ENCODE measurements around the gene ATRNL1. TPM values are rescaled to one million over a fixed set of nuclear protein-coding genes. Genes with fewer than 3 reads are reported as not detected.

ATRNL1 gene
- total RNA-seq, 1 experiment from 2014 or later, result not detected

GRCh38 chr10:115953281-115953680, 860.1 kb downstream of the ATRNL1 start:
- no peaks in the 10 kb centered on the region for H3K27me3 ChIP-seq (replicated peaks; ENCODE audit: control insufficient read depth, insufficient read depth, low read length)
- H3K36me3 Mint-ChIP-seq (ENCODE audit: insufficient read depth, unreplicated experiment), result no peaks in the 10 kb centered on the region
- no peaks in the 10 kb centered on the region for H3K9me3 ChIP-seq
- H3K4me3 Mint-ChIP-seq (ENCODE audit: unreplicated experiment), result no peak overlapping the region
- no peak overlapping the region for H3K4me3 ChIP-seq (ENCODE audit: low read depth, low read length)
- POLR2A ChIA-PET, result no interaction called here
- peaks cover 3% of the 10 kb centered on the region; the same call in 1 of the 2 replicates for H3K4me1 ChIP-seq
- no TSS peak for BruUV-seq (replicated peaks)
- CTCF ChIA-PET, result no interaction called here
- no peaks in the 10 kb centered on the region for H3K27me3 Mint-ChIP-seq (ENCODE audit: insufficient read depth, unreplicated experiment)
- DNase-seq, result no peak
- peaks cover 11% of the 10 kb centered on the region for H3K4me1 Mint-ChIP-seq (ENCODE audit: low read depth, unreplicated experiment)
- no peaks in the 10 kb centered on the region for H3K9me3 Mint-ChIP-seq (ENCODE audit: unreplicated experiment)
- no peaks in the 10 kb centered on the region for H3K36me3 ChIP-seq (ENCODE audit: control insufficient read depth, insufficient read depth, low read length)
- intact Hi-C loops (cut with micrococcal nuclease; ENCODE audit: unreplicated experiment), result no loop called here
- no peak for TF ChIP-seq CTCF (IDR thresholded peaks at IDR 0.05; ENCODE audit: insufficient read depth in 1 of 2, low read depth in 1 of 2, low read length in 1 of 2, severe bottlenecking in 1 of 2, unreplicated experiment in 1 of 2)
- H3K27ac Mint-ChIP-seq (ENCODE audit: unreplicated experiment), result no peak overlapping the region

GRCh38 chr10:115953968-115954367, 860.8 kb downstream of the ATRNL1 start:
- Histone ChIP-seq H3K9me3 (no peaks in the 10 kb centered on the region), H3K4me3 (ENCODE audit: low read depth, low read length) (no peak overlapping the region), H3K27me3 (replicated peaks; ENCODE audit: control insufficient read depth, insufficient read depth, low read length) (no peaks in the 10 kb centered on the region), H3K4me1 (no peaks in the 10 kb centered on the region), H3K36me3 (ENCODE audit: control insufficient read depth, insufficient read depth, low read length) (no peaks in the 10 kb centered on the region)
- no peak for TF ChIP-seq CTCF (IDR thresholded peaks at IDR 0.05; ENCODE audit: insufficient read depth in 1 of 2, low read depth in 1 of 2, low read length in 1 of 2, severe bottlenecking in 1 of 2, unreplicated experiment in 1 of 2)
- Mint-ChIP-seq H3K4me3 (ENCODE audit: unreplicated experiment) (no peak overlapping the region), H3K9me3 (ENCODE audit: unreplicated experiment) (no peaks in the 10 kb centered on the region), H3K4me1 (ENCODE audit: low read depth, unreplicated experiment) (peaks cover 11% of the 10 kb centered on the region), H3K27ac (ENCODE audit: unreplicated experiment) (no peak overlapping the region), H3K27me3 (ENCODE audit: insufficient read depth, unreplicated experiment) (no peaks in the 10 kb centered on the region), H3K36me3 (ENCODE audit: insufficient read depth, unreplicated experiment) (no peaks in the 10 kb centered on the region)
- intact Hi-C loops (cut with micrococcal nuclease; ENCODE audit: unreplicated experiment), result no loop called here
- no peak for DNase-seq
- CTCF ChIA-PET, result no interaction called here
- no TSS peak for BruUV-seq (replicated peaks)
- POLR2A ChIA-PET, result no interaction called here

GRCh38 chr10:115956225-115957011, 863.3 kb downstream of the ATRNL1 start:
- POLR2A ChIA-PET, result no interaction called here
- H3K36me3 Mint-ChIP-seq (ENCODE audit: insufficient read depth, unreplicated experiment), result no peaks in the 10 kb centered on the region
- Histone ChIP-seq H3K9me3 (no peaks in the 10 kb centered on the region), H3K4me1 (no peaks in the 10 kb centered on the region), H3K4me3 (ENCODE audit: low read depth, low read length) (no peak overlapping the region), H3K36me3 (ENCODE audit: control insufficient read depth, insufficient read depth, low read length) (no peaks in the 10 kb centered on the region), H3K27me3 (replicated peaks; ENCODE audit: control insufficient read depth, insufficient read depth, low read length) (no peaks in the 10 kb centered on the region)
- no peaks in the 10 kb centered on the region for H3K27me3 Mint-ChIP-seq (ENCODE audit: insufficient read depth, unreplicated experiment)
- DNase-seq, result no peak
- no peak overlapping the region for H3K27ac Mint-ChIP-seq (ENCODE audit: unreplicated experiment)
- no peak for TF ChIP-seq CTCF (IDR thresholded peaks at IDR 0.05; ENCODE audit: insufficient read depth in 1 of 2, low read depth in 1 of 2, low read length in 1 of 2, severe bottlenecking in 1 of 2, unreplicated experiment in 1 of 2)
- peaks cover 11% of the 10 kb centered on the region for H3K4me1 Mint-ChIP-seq (ENCODE audit: low read depth, unreplicated experiment)
- no peak overlapping the region for H3K4me3 Mint-ChIP-seq (ENCODE audit: unreplicated experiment)
- CTCF ChIA-PET, result no interaction called here
- H3K9me3 Mint-ChIP-seq (ENCODE audit: unreplicated experiment), result no peaks in the 10 kb centered on the region
- BruUV-seq (replicated peaks), result no TSS peak
- intact Hi-C loops (cut with micrococcal nuclease; ENCODE audit: unreplicated experiment), result no loop called here

Measured in Caco-2 (cell line).